Activated CD4-positive, alpha-beta T cell treated with anti-CD3 and anti-CD28 coated beads for 48 hours (primary cell): ENCODE data around the gene SENP5.
"Not testable (repeated sequence)": the region's sequence is repeated elsewhere in the genome, so short reads cannot be mapped to it uniquely, and the experiment has no call there.

Experiments
- DNase-seq: peaks from one replicate; pipeline ENCODE4 v3.0.0-alpha.2; 2020

Gene SENP5

GRCh38 chr3:196867507-196868296 is at the start of gene SENP5:
Gene SENP5 (plus strand): TSS chr3:196867920. CDS start chr3:196885182, 17,262 bp downstream.
- peak; percentile 92 for DNase-seq

- no peak for DNase-seq
These were observed 45.8 kb upstream of the SENP5 start for GRCh38 chr3:196821806-196822355.

GRCh38 chr3:196829651-196830050 is 38.1 kb upstream of the SENP5 start:
- DNase-seq, result not testable (repeated sequence)

- DNase-seq, result no peak
These were observed 32.6 kb upstream of the SENP5 start for GRCh38 chr3:196835086-196835485.

- not testable (repeated sequence) for DNase-seq
These were observed 31.1 kb upstream of the SENP5 start for GRCh38 chr3:196836626-196837025.

GRCh38 chr3:196837819-196838420 is 29.8 kb upstream of the SENP5 start:
- peak; percentile 83 for DNase-seq

GRCh38 chr3:196839351-196839750 is 28.4 kb upstream of the SENP5 start:
- not testable (repeated sequence) for DNase-seq

- no peak for DNase-seq
These were observed 24.9 kb upstream of the SENP5 start for GRCh38 chr3:196842567-196843434.

- no peak for DNase-seq
These were observed 24.1 kb upstream of the SENP5 start for GRCh38 chr3:196843435-196844110.

GRCh38 chr3:196844235-196845219 is 23.2 kb upstream of the SENP5 start:
- DNase-seq, result not testable (repeated sequence)

- DNase-seq, result not testable (repeated sequence)
These were observed 19.3 kb upstream of the SENP5 start for GRCh38 chr3:196848375-196848774.

- no peak for DNase-seq
These were observed 18.5 kb upstream of the SENP5 start for GRCh38 chr3:196849180-196849741.

GRCh38 chr3:196863000-196863399 is 4.7 kb upstream of the SENP5 start:
- DNase-seq, result not testable (repeated sequence)

- no peak for DNase-seq
These were observed 589 bp upstream of the SENP5 start for GRCh38 chr3:196867155-196867506.

- peak; percentile 31 for DNase-seq
These were observed 559 bp downstream of the SENP5 start for GRCh38 chr3:196868297-196868661.

- no peak for DNase-seq
These were observed 4.6 kb downstream of the SENP5 start for GRCh38 chr3:196872316-196872715.

GRCh38 chr3:196874511-196875094 is 6.9 kb downstream of the SENP5 start:
- DNase-seq, result not testable (repeated sequence)

GRCh38 chr3:196875258-196875657 is 7.5 kb downstream of the SENP5 start:
- DNase-seq, result no peak

GRCh38 chr3:196883361-196883760 is 15.6 kb downstream of the SENP5 start:
- DNase-seq, result no peak

GRCh38 chr3:196886144-196886543 is 18.4 kb downstream of the SENP5 start:
- peak; percentile 33 for DNase-seq
